ENCODE data around the gene DSG3. TPM values are rescaled to one million over a fixed set of nuclear protein-coding genes. Genes with fewer than 3 reads are reported as not detected.
A peak's percentile ranks its signal among the peaks of the same experiment; 100 is the strongest.

DSG3 gene
- total and polyA plus RNA-seq, 8 donors = not detected

DNA sequence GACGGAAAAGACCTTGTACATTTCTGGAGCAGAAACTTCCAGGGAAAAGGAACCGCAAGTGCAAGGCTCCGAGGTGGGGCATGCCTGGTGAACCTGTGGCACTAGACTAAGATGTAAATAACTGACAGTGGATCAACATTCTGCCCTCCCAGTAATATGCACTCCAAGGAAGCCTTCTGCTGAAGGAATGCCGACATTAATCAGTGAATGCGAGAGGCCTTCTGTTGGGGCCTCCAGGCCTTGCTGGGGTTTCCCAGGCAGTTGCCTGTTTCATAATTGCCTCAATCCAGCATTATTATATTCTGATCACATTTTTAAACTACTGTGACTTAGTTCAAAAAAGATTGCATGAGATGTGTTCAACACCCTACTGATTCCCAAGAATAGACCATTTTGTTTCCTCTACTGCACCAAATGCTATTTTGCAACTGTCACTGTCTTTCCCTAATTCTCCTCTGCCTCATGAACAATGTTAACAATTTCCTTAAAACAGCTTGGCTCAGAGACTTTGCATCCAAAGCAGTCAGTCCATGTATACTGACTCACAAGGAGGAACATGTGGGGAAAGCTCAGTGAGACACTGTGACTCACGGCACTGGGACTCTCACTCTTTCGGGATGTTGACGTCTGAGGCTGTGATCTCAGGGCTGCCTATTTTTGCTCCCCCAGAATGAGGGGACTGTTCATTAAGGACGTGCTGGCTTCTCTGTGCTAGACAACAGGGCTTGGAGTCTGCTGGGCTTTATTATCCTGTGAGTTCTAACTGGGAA lies 39.9 kb downstream of the DSG3 start:
- DNase-seq (peak in 1 of 4 donors; percentile 9), ATAC-seq (peak; percentile 41)
- intact Hi-C loops (cut with DNase I) = no loop called here
- no peak overlapping the region for H3K27ac ChIP-seq
- TF ChIP-seq, protein P1, sequence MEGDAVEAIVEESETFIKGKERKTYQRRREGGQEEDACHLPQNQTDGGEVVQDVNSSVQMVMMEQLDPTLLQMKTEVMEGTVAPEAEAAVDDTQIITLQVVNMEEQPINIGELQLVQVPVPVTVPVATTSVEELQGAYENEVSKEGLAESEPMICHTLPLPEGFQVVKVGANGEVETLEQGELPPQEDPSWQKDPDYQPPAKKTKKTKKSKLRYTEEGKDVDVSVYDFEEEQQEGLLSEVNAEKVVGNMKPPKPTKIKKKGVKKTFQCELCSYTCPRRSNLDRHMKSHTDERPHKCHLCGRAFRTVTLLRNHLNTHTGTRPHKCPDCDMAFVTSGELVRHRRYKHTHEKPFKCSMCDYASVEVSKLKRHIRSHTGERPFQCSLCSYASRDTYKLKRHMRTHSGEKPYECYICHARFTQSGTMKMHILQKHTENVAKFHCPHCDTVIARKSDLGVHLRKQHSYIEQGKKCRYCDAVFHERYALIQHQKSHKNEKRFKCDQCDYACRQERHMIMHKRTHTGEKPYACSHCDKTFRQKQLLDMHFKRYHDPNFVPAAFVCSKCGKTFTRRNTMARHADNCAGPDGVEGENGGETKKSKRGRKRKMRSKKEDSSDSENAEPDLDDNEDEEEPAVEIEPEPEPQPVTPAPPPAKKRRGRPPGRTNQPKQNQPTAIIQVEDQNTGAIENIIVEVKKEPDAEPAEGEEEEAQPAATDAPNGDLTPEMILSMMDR (IDR thresholded peaks at IDR 0.05) = no peak
- no peaks in the 10 kb centered on the region for H3K36me3 ChIP-seq
- H3K4me3 ChIP-seq = no peak overlapping the region
- H3K27me3 ChIP-seq = no peaks in the 10 kb centered on the region
- H3K9me3 ChIP-seq = no peaks in the 10 kb centered on the region
- H3K4me1 ChIP-seq = no peaks in the 10 kb centered on the region

DNA sequence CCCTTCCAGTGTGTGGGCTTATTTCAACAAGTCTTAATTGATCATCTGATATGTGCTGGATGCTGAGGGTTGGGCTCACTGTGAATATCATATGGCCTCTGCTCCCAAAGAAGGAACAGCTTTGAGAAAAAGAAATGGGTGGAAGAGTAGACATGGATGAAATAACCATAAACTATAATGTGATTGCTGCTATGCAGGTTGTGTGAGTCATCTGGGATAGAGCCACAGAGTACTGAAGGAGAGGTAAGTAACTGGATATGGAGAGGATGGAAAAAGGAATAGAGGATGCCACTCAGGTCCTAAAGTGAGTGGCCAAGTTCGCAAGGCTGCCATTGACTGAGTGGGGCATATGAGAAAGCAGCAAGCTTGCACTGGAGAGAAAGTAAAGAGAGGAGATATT lies 41.8 kb downstream of the DSG3 start:
- Histone ChIP-seq H3K36me3 (no peaks in the 10 kb centered on the region), H3K27me3 (peaks cover 0 to 5% of the 10 kb centered on the region in 2 donors), H3K4me1 (no peaks in the 10 kb centered on the region), H3K9me3 (no peaks in the 10 kb centered on the region), H3K27ac (no peak overlapping the region), H3K4me3 (no peak overlapping the region)
- TF ChIP-seq, protein P1 (IDR thresholded peaks at IDR 0.05) = no peak
- ATAC-seq (no peak), DNase-seq (no peak)
- intact Hi-C loops (cut with DNase I) = no loop called here

DNA sequence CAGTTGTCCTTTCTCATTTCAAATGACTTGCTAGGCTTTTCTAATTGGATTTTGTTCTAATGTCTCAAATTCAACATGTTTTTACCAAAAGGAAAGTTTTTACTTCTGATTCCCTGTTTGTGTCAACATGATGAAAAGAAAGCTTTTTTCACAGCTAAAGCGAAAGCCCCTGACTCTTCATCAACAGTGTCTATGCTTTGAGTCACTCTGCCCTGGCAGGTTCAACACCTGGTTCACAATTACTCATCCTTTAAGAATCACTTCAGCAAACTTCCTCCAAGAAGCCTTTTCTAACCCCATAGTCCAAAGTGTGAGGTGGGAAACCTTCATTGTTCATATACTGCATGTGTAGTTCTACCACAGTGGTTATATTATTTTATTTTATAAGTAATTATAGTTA lies 42.8 kb downstream of the DSG3 start:
- H3K27ac ChIP-seq = no peak overlapping the region
- TF ChIP-seq, protein P1 (IDR thresholded peaks at IDR 0.05) = no peak
- no peak overlapping the region for H3K4me3 ChIP-seq
- H3K36me3 ChIP-seq = no peaks in the 10 kb centered on the region
- ATAC-seq (peak; percentile 66), DNase-seq (no peak)
- H3K4me1 ChIP-seq = no peaks in the 10 kb centered on the region
- H3K27me3 ChIP-seq = peaks cover 0 to 5% of the 10 kb centered on the region in 2 donors
- no peaks in the 10 kb centered on the region for H3K9me3 ChIP-seq
- intact Hi-C loops (cut with DNase I) = no loop called here

DNA sequence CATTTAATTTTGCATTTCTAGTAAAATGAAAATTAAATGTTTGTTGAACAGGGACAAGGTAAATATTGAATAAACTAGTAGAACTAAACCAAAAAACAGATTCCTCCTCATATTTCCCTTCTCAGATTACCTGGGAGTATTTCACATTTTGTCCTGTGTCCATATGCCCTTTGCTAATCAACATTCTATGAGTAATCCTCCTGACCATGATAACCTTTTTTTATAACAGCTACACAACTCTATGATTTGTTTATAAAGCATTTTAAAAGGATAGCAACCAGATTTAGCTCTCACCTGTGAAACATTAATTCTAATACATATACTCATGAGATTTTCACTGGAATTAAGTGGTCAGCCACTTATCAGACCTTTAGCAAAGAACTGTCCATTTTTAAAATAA lies 43.3 kb downstream of the DSG3 start:
- no peak for DNase-seq
- peaks cover 0 to 7% of the 10 kb centered on the region in 2 donors for H3K27me3 ChIP-seq
- intact Hi-C loops (cut with DNase I) = no loop called here
- TF ChIP-seq, protein P1 (IDR thresholded peaks at IDR 0.05) = no peak
- ATAC-seq = no peak
- no peaks in the 10 kb centered on the region for H3K9me3 ChIP-seq
- no peaks in the 10 kb centered on the region for H3K4me1 ChIP-seq
- no peak overlapping the region for H3K4me3 ChIP-seq
- H3K27ac ChIP-seq = no peak overlapping the region
- H3K36me3 ChIP-seq = no peaks in the 10 kb centered on the region

DNA sequence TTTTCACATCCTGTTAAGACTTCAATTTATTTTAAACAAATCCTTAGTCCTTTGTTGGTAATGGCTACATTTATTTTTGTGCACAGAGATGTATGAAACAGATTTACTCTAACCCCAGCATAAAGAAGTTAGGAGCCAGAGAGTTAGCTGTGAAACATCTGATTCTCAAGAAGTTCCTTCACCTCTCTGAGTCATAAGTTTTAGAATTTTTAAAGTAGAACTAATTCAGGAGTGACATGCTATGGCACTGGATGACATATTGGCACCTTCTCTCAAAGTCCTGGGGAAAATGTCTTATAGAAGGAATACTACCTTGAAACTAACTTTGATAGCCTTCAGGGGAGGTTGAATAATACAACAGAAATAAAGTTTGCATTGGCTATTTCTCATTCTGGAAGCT lies 44.0 kb downstream of the DSG3 start:
- Histone ChIP-seq H3K4me3 (no peak overlapping the region), H3K9me3 (no peaks in the 10 kb centered on the region), H3K36me3 (no peaks in the 10 kb centered on the region), H3K27ac (no peak overlapping the region), H3K27me3 (peaks cover 0 to 14% of the 10 kb centered on the region in 2 donors), H3K4me1 (no peaks in the 10 kb centered on the region)
- DNase-seq (no peak), ATAC-seq (no peak)
- intact Hi-C loops (cut with DNase I) = no loop called here
- TF ChIP-seq, protein P1 (IDR thresholded peaks at IDR 0.05) = no peak

Measured in left lung (tissue), 10 donors.